Hepatocyte (in vitro differentiated cells): ENCODE data around the gene TTBK1.

Experiments used
- CTCF ChIP-seq: fragments of 200-600 bp; sonication (generic); IDR thresholded peaks from 2 replicates; pipeline ENCODE4 v1.5.1; 2016; ENCODE audit warnings: antibody characterized with exemption, mild to moderate bottlenecking; ENCODE audit not compliant: poor library complexity
- EZH2 ChIP-seq: fragments of 200-600 bp; sonication (generic); IDR thresholded peaks from 2 replicates; pipeline ENCODE4 v1.6.1; 2016; ENCODE audit warnings: antibody characterized with exemption, mild to moderate bottlenecking, borderline replicate concordance
- EZH2phosphoT487 ChIP-seq: fragments of 200-600 bp; sonication (generic); IDR thresholded peaks from one replicate; pipeline ENCODE4 v1.6.1; 2018; ENCODE audit warnings: antibody characterized with exemption, mild to moderate bottlenecking, low read depth, moderate library complexity; ENCODE audit not compliant: unreplicated experiment, severe bottlenecking

- TF ChIP-seq CTCF (no peak), EZH2 (no peak), EZH2phosphoT487 (no peak)
Observed at GRCh38 chr6:43301081-43301870, 58.0 kb downstream of the TTBK1 start.
